H9 (cell line): ENCODE measurements around the gene TMEM202. TPM values are rescaled to one million over a fixed set of nuclear protein-coding genes. Genes with fewer than 3 reads are reported as not detected.
"Not testable (repeated sequence)": the region's sequence is repeated elsewhere in the genome, so short reads cannot be mapped to it uniquely, and the experiment has no call there.

ENCODE experiments used
- DNase-seq: peaks from one replicate; pipeline ENCODE4 v3.0.0-alpha.2; 2017
- H2AFZ ChIP-seq: one replicate; pipeline ENCODE4 v1.6.1; 2013; ENCODE audit warnings: mild to moderate bottlenecking, low read length, control low read depth, moderate library complexity
- H2AK5ac ChIP-seq: 2 replicates; pipeline ENCODE4 v1.6.1; 2013; ENCODE audit warnings: low read length, control low read depth, mixed read lengths; ENCODE audit not compliant: insufficient read length
- H2BK120ac ChIP-seq: one replicate; pipeline ENCODE4 v1.6.1; 2013; ENCODE audit warnings: low read depth, mild to moderate bottlenecking, low read length, control low read depth, inconsistent platforms; ENCODE audit not compliant: poor library complexity, severe bottlenecking
- H2BK12ac ChIP-seq: 2 replicates; pipeline ENCODE4 v1.6.1; 2013; ENCODE audit warnings: low read length, control low read depth, mixed read lengths, low read depth; ENCODE audit not compliant: insufficient read length
- H2BK15ac ChIP-seq: 2 replicates; pipeline ENCODE4 v1.6.1; 2013; ENCODE audit warnings: low read depth, low read length, control low read depth
- H2BK20ac ChIP-seq: one replicate; pipeline ENCODE4 v1.6.1; 2013; ENCODE audit warnings: low read depth, mild to moderate bottlenecking, low read length, control low read depth, inconsistent platforms; ENCODE audit not compliant: poor library complexity, severe bottlenecking
- H2BK5ac ChIP-seq: 2 replicates; pipeline ENCODE4 v1.6.1; 2013; ENCODE audit warnings: low read length, control low read depth, mixed read lengths; ENCODE audit not compliant: insufficient read length
- H3K14ac ChIP-seq: 2 replicates; pipeline ENCODE4 v1.6.1; 2013; ENCODE audit warnings: low read length, control low read depth; ENCODE audit not compliant: insufficient read depth
- H3K18ac ChIP-seq: 2 replicates; pipeline ENCODE4 v1.6.1; 2013; ENCODE audit warnings: low read depth, mild to moderate bottlenecking, mixed read lengths, low read length, control low read depth; ENCODE audit not compliant: insufficient read length
- H3K23ac ChIP-seq: 2 replicates; pipeline ENCODE4 v1.6.1; 2013; ENCODE audit warnings: low read length, control low read depth, mixed read lengths, low read depth; ENCODE audit not compliant: insufficient read length
- H3K23me2 ChIP-seq: 2 replicates; pipeline ENCODE4 v1.6.1; 2013; ENCODE audit warnings: low read depth, mild to moderate bottlenecking, mixed read lengths, low read length, control low read depth; ENCODE audit not compliant: insufficient read length, poor library complexity, severe bottlenecking
- H3K27ac ChIP-seq: 2 replicates; pipeline ENCODE4 v1.5.1; 2013; ENCODE audit warnings: low read length, control low read depth, mixed read lengths, low read depth; ENCODE audit not compliant: insufficient read length
- H3K27me3 ChIP-seq: 2 replicates; pipeline ENCODE4 v1.6.1; 2013; ENCODE audit warnings: low read length, control low read depth, inconsistent platforms; ENCODE audit not compliant: insufficient read depth
- H3K4ac ChIP-seq: 2 replicates; pipeline ENCODE4 v1.6.1; 2013; ENCODE audit warnings: low read depth, mild to moderate bottlenecking, control low read depth, inconsistent platforms, low read length, moderate library complexity
- H3K4me1 ChIP-seq: 2 replicates; pipeline ENCODE4 v1.6.1; 2013; ENCODE audit warnings: low read length, control low read depth, inconsistent platforms; ENCODE audit not compliant: insufficient read depth
- H3K4me2 ChIP-seq: 2 replicates; pipeline ENCODE4 v1.6.1; 2013; ENCODE audit warnings: low read length, control low read depth, mixed read lengths; ENCODE audit not compliant: insufficient read length, insufficient read depth
- H3K56ac ChIP-seq: 2 replicates; pipeline ENCODE4 v1.6.1; 2013; ENCODE audit warnings: low read depth, mild to moderate bottlenecking, mixed read lengths, low read length, control low read depth; ENCODE audit not compliant: insufficient read length
- H3K79me1 ChIP-seq: 2 replicates; pipeline ENCODE4 v1.6.1; 2013; ENCODE audit warnings: low read depth, mild to moderate bottlenecking, moderate library complexity, low read length, control low read depth, inconsistent platforms; ENCODE audit not compliant: insufficient read depth, poor library complexity, severe bottlenecking
- H3K79me2 ChIP-seq: 2 replicates; pipeline ENCODE4 v1.6.1; 2013; ENCODE audit warnings: low read length, control low read depth, inconsistent platforms; ENCODE audit not compliant: insufficient read depth
- H3K9ac ChIP-seq: 2 replicates; pipeline ENCODE4 v1.6.1; 2013; ENCODE audit warnings: low read length, control low read depth, mixed read lengths; ENCODE audit not compliant: insufficient read length; ENCODE audit errors: extremely low read depth
- H3K9me3 ChIP-seq: one replicate; pipeline ENCODE4 v1.6.1; 2013; ENCODE audit warnings: low read depth, low read length, inconsistent platforms; ENCODE audit not compliant: control insufficient read depth
- H3T11ph ChIP-seq: one replicate; pipeline ENCODE4 v1.6.1; 2013; ENCODE audit warnings: mild to moderate bottlenecking, low read length, control low read depth, inconsistent platforms
- H4K20me1 ChIP-seq: one replicate; pipeline ENCODE4 v1.6.1; 2013; ENCODE audit not compliant: control insufficient read depth, insufficient read length, insufficient read depth
- H4K5ac ChIP-seq: 2 replicates; pipeline ENCODE4 v1.6.1; 2013; ENCODE audit warnings: low read depth, mild to moderate bottlenecking, mixed read lengths, low read length, control low read depth; ENCODE audit not compliant: insufficient read length
- H4K8ac ChIP-seq: replicated peaks from 2 replicates; pipeline ENCODE4 v1.6.1; 2013; ENCODE audit warnings: low read length, control low read depth, mixed read lengths, low read depth; ENCODE audit not compliant: insufficient read length
- H4K91ac ChIP-seq: 2 replicates; pipeline ENCODE4 v1.6.1; 2013; ENCODE audit warnings: low read depth, mild to moderate bottlenecking, moderate library complexity, mixed read lengths, low read length, control low read depth; ENCODE audit not compliant: insufficient read length
- H3K27ac Mint-ChIP-seq, 3 experiments: 2 replicates in 2 of 3; 3 replicates in 1 of 3; pipeline ENCODE4 v1.8.0; 2020 to 2021; ENCODE audit warnings: mixed read lengths in 3 of 3, mild to moderate bottlenecking in 1 of 3, moderate library complexity in 1 of 3
- H3K27me3 Mint-ChIP-seq: 2 replicates; pipeline ENCODE4 v1.8.0; 2021; ENCODE audit warnings: low read depth, mild to moderate bottlenecking, moderate library complexity, mixed read lengths
- H3K36me3 Mint-ChIP-seq, 3 experiments: 2 replicates in 2 of 3; 3 replicates in 1 of 3; pipeline ENCODE4 v1.8.0; 2020 to 2021; ENCODE audit warnings: low read depth in 3 of 3, mixed read lengths in 3 of 3; ENCODE audit not compliant: insufficient read depth in 1 of 3
- H3K4me1 Mint-ChIP-seq, 2 experiments: 2 replicates each; pipeline ENCODE4 v1.8.0; 2020; ENCODE audit warnings: mixed read lengths in 2 of 2
- H3K4me3 Mint-ChIP-seq, 2 experiments: 2 replicates in 1 of 2; 3 replicates in 1 of 2; pipeline ENCODE4 v1.8.0; 2020 to 2021; ENCODE audit warnings: mild to moderate bottlenecking in 2 of 2, mixed read lengths in 2 of 2, moderate library complexity in 1 of 2
- H3K9me3 Mint-ChIP-seq, 2 experiments: 2 replicates in 1 of 2; 3 replicates in 1 of 2; pipeline ENCODE4 v1.8.0; 2020; ENCODE audit warnings: mild to moderate bottlenecking in 2 of 2, mixed read lengths in 2 of 2, moderate library complexity in 1 of 2
- CTCF ChIP-seq: fragments of 200-600 bp; sonication (generic); conservative IDR thresholded peaks from 3 replicates; pipeline ENCODE4 v1.8.0; 2021; ENCODE audit warnings: antibody characterized with exemption, mild to moderate bottlenecking
- WGBS: extraction: QIAGEN DNeasy Blood & Tissue Kit; methylation state at CpG from one replicate; pipeline ENCODE4 v1.1.7; 2013; ENCODE audit warnings: missing lambda C conversion rate, low lambda C conversion rate, mixed read lengths; ENCODE audit not compliant: insufficient read length; ENCODE audit errors: extremely low coverage; 5-methylcytosine and 5-hydroxymethylcytosine counted together
- total RNA-seq: library from RNA; stranded (reverse); gene quantifications from 2 replicates; pipeline ENCODE4 v1.2.1, GENCODE V29; 2021

The TMEM202 gene
- total RNA-seq, 1 experiment from 2014 or later = not detected

- TF ChIP-seq CTCF = no peak
- H3K36me3 Mint-ChIP-seq = no peaks in the 10 kb centered on the region
- no peak overlapping the region for H3K14ac ChIP-seq
- H4K8ac ChIP-seq = no peak overlapping the region
- H3K9ac ChIP-seq = no peak overlapping the region
- no peak overlapping the region for H4K5ac ChIP-seq
- H3K4ac ChIP-seq = no peak overlapping the region
- no peaks in the 10 kb centered on the region for H4K20me1 ChIP-seq
- H3K79me1 ChIP-seq = no peaks in the 10 kb centered on the region
- H3K18ac ChIP-seq = no peak overlapping the region
- H2BK20ac ChIP-seq = no peak overlapping the region
- peaks cover 1% of the 10 kb centered on the region; the same call in 1 of the 2 replicates for H3K27me3 ChIP-seq
- no peaks in the 10 kb centered on the region for H3K9me3 ChIP-seq
- no peak overlapping the region for H2BK5ac ChIP-seq
- H2AK5ac ChIP-seq = no peak overlapping the region
- no peak overlapping the region for H3K56ac ChIP-seq
- H3K4me1 ChIP-seq = no peaks in the 10 kb centered on the region
- H4K91ac ChIP-seq = no peak overlapping the region
- H3K27me3 Mint-ChIP-seq = peaks cover 55% of the 10 kb centered on the region
- H2BK15ac ChIP-seq = no peak overlapping the region
- H2BK12ac ChIP-seq = no peak overlapping the region
- no peaks in the 10 kb centered on the region for H3K4me1 Mint-ChIP-seq
- no peak overlapping the region for H3K27ac Mint-ChIP-seq
- no peak overlapping the region for H2AFZ ChIP-seq
- no peak overlapping the region for H3K23ac ChIP-seq
- H3K27ac ChIP-seq = no peak overlapping the region
- H3K79me2 ChIP-seq = no peaks in the 10 kb centered on the region
- H3K4me2 ChIP-seq = no peak overlapping the region
- no peak overlapping the region for H3T11ph ChIP-seq
- no peak overlapping the region for H3K4me3 Mint-ChIP-seq
- DNase-seq = no peak
- no CpG with 5 or more reads among the region's 1 CpG for WGBS
- H3K23me2 ChIP-seq = no peaks in the 10 kb centered on the region
- H2BK120ac ChIP-seq = no peak overlapping the region
- H3K9me3 Mint-ChIP-seq = no peaks in the 10 kb centered on the region; a peak in 2 of 5 replicates
Measured at GRCh38 chr15:72411544-72411943, 13.4 kb downstream of the TMEM202 start.

- H2BK5ac ChIP-seq, H4K20me1 ChIP-seq, H3K79me1 ChIP-seq, H3K27ac Mint-ChIP-seq, H3T11ph ChIP-seq, H3K27ac ChIP-seq, H3K9me3 Mint-ChIP-seq, H4K8ac ChIP-seq, H3K4me1 Mint-ChIP-seq, H3K36me3 Mint-ChIP-seq, H2BK12ac ChIP-seq, H2AK5ac ChIP-seq, H4K91ac ChIP-seq, H3K23me2 ChIP-seq, H4K5ac ChIP-seq, H3K4me3 Mint-ChIP-seq, H3K4ac ChIP-seq, H3K27me3 ChIP-seq, H3K9me3 ChIP-seq, H2BK120ac ChIP-seq, H2AFZ ChIP-seq, H3K56ac ChIP-seq, H3K9ac ChIP-seq, H3K79me2 ChIP-seq, H3K18ac ChIP-seq, H2BK20ac ChIP-seq, H3K4me2 ChIP-seq, H3K4me1 ChIP-seq, H3K23ac ChIP-seq, H3K14ac ChIP-seq, DNase-seq, H2BK15ac ChIP-seq: not testable (repeated sequence)
- no CpG with 5 or more reads among the region's 3 CpGs for WGBS
- H3K27me3 Mint-ChIP-seq = peaks cover 42% of the 10 kb centered on the region
Measured at GRCh38 chr15:72413337-72413736, 15.2 kb downstream of the TMEM202 start.
